GM18858 (cell line): Measurements from ENCODE around the gene ROBO2.

Source experiments
- ATAC-seq: cut with Tn5 transposase; IDR thresholded peaks from one replicate; pipeline ENCODE4 v1.9.1; 2021; ENCODE audit not compliant: unreplicated experiment

Gene ROBO2

GRCh38 chr3:77466562-77467115 lies 426.7 kb downstream of the ROBO2 start:
- no peak for ATAC-seq

GRCh38 chr3:77467702-77468625 lies 428.1 kb downstream of the ROBO2 start:
- no peak for ATAC-seq

GRCh38 chr3:77468626-77469020 lies 428.7 kb downstream of the ROBO2 start:
- ATAC-seq, result no peak

GRCh38 chr3:77475507-77475906 lies 435.6 kb downstream of the ROBO2 start:
- ATAC-seq, result no peak

- no peak for ATAC-seq
These were observed 439.1 kb downstream of the ROBO2 start for GRCh38 chr3:77479021-77479420.

DNA sequence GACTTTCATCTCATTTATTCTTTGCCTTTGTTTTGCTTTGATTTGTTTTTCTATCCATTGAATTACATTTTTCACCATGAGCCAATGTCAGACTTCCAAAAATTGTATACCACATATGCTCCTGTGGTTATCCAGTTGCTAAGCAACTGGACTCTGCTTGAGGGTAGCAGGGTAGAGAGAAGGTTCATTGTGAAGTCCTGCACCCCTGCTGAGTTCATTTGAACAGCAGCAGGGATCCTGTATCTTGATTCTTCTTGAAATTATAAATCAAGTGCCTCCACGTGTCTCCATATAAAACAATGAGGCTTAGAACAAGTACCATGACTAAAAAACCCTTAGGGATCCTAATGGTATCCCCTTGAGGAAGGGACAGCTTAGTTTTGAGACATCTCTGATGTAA lies 449.3 kb downstream of the ROBO2 start:
- no peak for ATAC-seq

- ATAC-seq, result no peak
These were observed 452.1 kb downstream of the ROBO2 start for GRCh38 chr3:77491961-77492360.

- ATAC-seq, result no peak
These were observed 460.8 kb downstream of the ROBO2 start for GRCh38 chr3:77500721-77501120.

DNA sequence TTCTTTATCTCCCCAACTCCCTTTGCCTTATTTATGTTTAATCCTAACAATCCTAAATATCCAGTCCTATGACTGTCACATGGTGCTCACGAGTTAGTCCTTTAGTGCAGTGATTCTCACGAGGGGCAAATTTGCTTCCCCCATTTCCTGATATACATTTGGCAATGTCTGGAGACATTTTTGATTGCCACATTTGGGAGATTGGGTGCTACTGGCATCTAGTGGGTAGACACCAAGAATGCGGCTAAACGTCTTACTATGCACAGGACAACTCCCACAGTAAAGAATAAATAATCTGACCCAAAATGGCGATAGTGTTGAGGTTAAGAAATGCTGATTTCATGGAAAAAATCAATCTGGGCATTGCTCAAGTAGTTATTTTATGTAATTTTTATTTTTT lies 466.5 kb downstream of the ROBO2 start:
- ATAC-seq, result no peak

GRCh38 chr3:77513542-77513941 lies 473.6 kb downstream of the ROBO2 start:
- no peak for ATAC-seq

DNA sequence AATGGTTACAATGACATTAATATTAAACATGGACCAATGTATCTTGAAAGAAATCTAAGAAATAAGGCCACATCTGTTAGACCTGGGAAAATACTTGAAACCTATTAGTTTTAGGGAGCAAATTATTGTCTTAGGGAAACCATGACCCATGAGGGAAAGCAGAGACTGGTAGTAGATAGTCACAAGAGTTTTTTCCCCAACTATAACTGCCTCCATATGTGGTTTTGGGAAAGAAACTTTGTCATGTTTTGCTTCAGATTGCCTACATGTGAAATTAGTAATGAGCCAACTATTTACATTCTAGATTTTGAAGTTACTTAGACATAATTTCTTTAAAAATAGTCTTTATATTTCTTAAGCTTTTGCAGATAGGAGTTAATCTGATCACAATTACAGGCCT lies 474.9 kb downstream of the ROBO2 start:
- ATAC-seq, result no peak

- no peak for ATAC-seq
These were observed 484.6 kb downstream of the ROBO2 start for GRCh38 chr3:77524463-77524862.

GRCh38 chr3:77524946-77525682 lies 485.2 kb downstream of the ROBO2 start:
- no peak for ATAC-seq

DNA sequence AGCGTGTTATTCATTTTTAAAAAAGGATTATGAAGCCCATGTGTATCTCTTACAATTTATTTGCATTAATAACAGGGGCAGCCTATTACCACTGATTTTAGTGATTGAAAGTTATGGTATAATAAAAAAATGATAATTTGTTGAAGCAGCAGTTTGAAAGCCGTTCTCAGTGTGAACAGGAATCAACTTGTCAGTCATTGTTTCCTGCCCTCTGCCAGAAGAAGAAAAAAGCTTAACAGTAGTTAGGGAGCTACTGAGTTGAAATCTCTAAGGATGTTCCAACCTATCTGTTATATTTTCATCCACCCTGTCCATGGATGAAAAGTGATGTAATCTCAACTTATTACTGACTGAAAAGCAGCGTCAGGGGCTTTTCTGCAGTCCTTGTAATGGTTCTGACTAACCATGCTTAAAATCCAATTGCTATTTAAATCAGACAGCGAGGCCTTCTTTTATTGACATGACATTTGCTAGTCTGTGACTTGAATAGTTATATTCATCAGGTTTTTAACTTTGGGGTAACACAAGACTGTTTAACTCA lies 486.7 kb downstream of the ROBO2 start:
- ATAC-seq, result no peak

GRCh38 chr3:77529522-77529921 lies 489.6 kb downstream of the ROBO2 start:
- ATAC-seq, result no peak

DNA sequence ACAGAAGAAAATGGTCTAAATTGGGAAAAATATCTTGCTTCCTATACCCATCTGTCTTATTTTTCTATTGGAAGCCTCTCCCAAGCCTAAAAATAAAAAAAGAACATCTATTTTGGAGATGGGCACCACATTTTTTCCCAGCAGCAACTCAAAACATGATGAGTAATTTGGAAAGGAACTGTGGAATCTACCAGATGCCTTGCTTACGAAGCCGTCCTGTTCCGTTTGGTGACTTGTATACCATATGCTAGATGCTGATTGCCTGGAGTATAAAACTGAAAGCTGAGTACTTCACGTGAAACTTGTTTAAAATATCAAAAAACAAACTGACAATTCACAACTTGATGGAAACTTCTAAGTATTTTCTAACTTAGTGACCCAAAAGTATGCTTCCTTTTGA lies 491.0 kb downstream of the ROBO2 start:
- no peak for ATAC-seq

DNA sequence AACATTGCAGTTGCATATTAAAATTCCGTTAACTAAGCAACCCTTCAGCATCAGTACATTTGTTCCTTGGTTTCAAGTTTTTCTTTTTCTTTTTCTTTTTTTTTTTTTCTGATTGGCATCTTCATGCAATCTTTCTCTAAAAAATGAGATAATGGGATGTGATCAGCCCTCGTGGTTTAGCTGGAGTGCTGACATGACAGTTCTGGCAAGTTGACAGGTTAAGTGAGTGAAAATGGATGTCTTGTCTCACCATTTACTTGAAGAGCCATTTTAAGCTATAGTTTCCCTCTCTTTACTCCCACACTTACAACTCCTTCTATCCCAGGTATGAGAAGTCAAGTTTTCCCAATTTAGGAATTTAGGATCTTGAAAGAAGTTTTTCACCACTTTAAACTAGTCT lies 495.2 kb downstream of the ROBO2 start:
- no peak for ATAC-seq

- ATAC-seq, result no peak
These were observed 496.3 kb downstream of the ROBO2 start for GRCh38 chr3:77536038-77536775.

DNA sequence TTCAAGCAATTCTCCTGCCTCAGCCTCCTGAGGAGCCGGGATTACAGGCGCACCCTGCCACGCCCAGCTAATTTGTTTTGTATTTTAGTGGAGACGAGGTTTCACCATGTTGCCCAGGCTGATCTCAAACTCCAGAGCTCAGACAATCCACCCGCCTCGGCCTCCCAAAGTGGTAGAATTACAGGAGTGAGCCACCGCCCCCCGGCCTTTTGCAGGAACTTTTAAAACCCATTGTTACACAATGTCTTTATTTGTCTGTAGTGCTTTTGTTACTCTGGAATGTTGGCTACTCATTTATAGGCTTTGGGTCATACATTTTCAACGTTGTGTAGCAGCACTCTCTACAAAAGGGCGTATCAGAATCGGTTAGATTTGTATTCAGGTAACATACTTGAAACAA lies 499.1 kb downstream of the ROBO2 start:
- no peak for ATAC-seq

DNA sequence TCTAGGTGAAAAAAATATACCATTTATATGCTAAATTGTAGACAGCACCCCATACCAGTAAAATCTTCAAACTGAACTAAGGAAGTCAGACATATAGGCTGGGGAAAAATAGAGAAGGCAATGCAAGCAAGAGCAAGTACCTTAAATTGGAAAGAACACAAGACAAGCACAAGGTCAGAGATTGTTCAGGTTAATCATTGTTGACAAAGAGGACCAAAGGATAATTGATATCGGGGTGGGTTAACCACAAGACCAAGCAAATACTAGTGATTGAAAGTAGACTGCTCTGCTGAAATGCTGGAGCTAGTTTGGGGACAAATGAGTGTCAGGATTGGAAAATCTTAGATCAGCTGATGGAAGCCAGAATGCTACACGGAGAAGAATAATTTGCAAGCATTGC lies 499.8 kb downstream of the ROBO2 start:
- no peak for ATAC-seq
